Naive thymus-derived CD8-positive, alpha-beta T cell (primary cell): ENCODE measurements around the gene PSMD14. TPM values are rescaled to one million over a fixed set of nuclear protein-coding genes. Genes with fewer than 3 reads are reported as not detected.
"Not testable (repeated sequence)": the region's sequence is repeated elsewhere in the genome, so short reads cannot be mapped to it uniquely, and the experiment has no call there.

Experiments
- ATAC-seq, 2 donors: fragments of 150-1000 bp; cut with Tn5 transposase in 1 of 2; sonication (Bioruptor Pico), chemical (Tn5 transposase) in 1 of 2; 1 replicate in 1 of 2; 2 replicates in 1 of 2; pipeline ENCODE4 v1.10.0; 2021; ENCODE audit warnings: mild to moderate bottlenecking in 2 of 2, moderate library complexity in 2 of 2
- POLR2A ChIA-PET: fragments of 350-600 bp; sonication (Branson Sonifier 250); formaldehyde crosslinking; loops from one replicate; lab custom pipeline; 2021; ENCODE audit warnings: antibody characterized with exemption; lab: Charles Lee
- DNase-seq, 10 donors: peaks; one replicate each; pipeline versions ENCODE4 v3.0.0 to v3.0.0-alpha.2; 2020 to 2022
- H3K27ac Mint-ChIP-seq, 10 donors: one replicate each; pipeline ENCODE4 v1.8.0; 2020 to 2022; ENCODE audit warnings: mild to moderate bottlenecking in 10 of 10, mixed read lengths in 10 of 10, moderate library complexity in 4 of 10, inconsistent platforms in 1 of 10
- H3K27me3 Mint-ChIP-seq, 5 donors: one replicate each; pipeline ENCODE4 v1.8.0; 2021 to 2022; ENCODE audit warnings: mixed read lengths in 5 of 5
- H3K36me3 Mint-ChIP-seq, 3 donors: one replicate each; pipeline ENCODE4 v1.8.0; 2020 to 2022; ENCODE audit warnings: mixed read lengths in 3 of 3, mild to moderate bottlenecking in 2 of 3, inconsistent platforms in 1 of 3
- H3K4me1 Mint-ChIP-seq, 4 donors: one replicate each; pipeline ENCODE4 v1.8.0; 2021 to 2022; ENCODE audit warnings: mixed read lengths in 4 of 4
- H3K4me3 Mint-ChIP-seq, 10 donors: one replicate each; pipeline ENCODE4 v1.8.0; 2020 to 2022; ENCODE audit warnings: mild to moderate bottlenecking in 10 of 10, mixed read lengths in 10 of 10, moderate library complexity in 6 of 10, inconsistent platforms in 1 of 10
- H3K9me3 Mint-ChIP-seq, 9 donors: one replicate each; pipeline ENCODE4 v1.8.0; 2020 to 2022; ENCODE audit warnings: mixed read lengths in 9 of 9, mild to moderate bottlenecking in 3 of 9, inconsistent platforms in 1 of 9, moderate library complexity in 1 of 9
- polyA plus RNA-seq, 3 donors: library from polyadenylated mRNA; unstranded; fragments of 300-500 nt; fragmentation: Illumina TruSeq; gene quantifications; one replicate each; pipeline ENCODE4 v1.2.3, GENCODE V29; 2021
- total RNA-seq, 8 experiments: library from RNA in 2 of 8; stranded (reverse) in 2 of 8; gene quantifications; one replicate each; pipeline ENCODE4 v1.2.3 and lab custom pipeline; 2021 to 2026

Gene PSMD14
- total and polyA plus RNA-seq, 5 experiments from 2014 or later: 17.5 to 55.6 (median 44.0) TPM

- Mint-ChIP-seq H3K36me3 (peaks cover 14 to 50% (median 46%) of the 10 kb centered on the region in 3 donors), H3K4me3 (no peak overlapping the region), H3K27me3 (no peaks in the 10 kb centered on the region)
Measured at GRCh38 chr2:161343235-161343634, 35.0 kb downstream of the PSMD14 start.

GRCh38 chr2:161344692-161345091 lies 36.5 kb downstream of the PSMD14 start:
- DNase-seq: no peak
- POLR2A ChIA-PET: no interaction called here
- peaks cover 6 to 23% (median 22%) of the 10 kb centered on the region in 4 donors for H3K4me1 Mint-ChIP-seq
- no peaks in the 10 kb centered on the region for H3K27me3 Mint-ChIP-seq
- no peak overlapping the region for H3K27ac Mint-ChIP-seq
- H3K36me3 Mint-ChIP-seq: peaks cover 14 to 46% (median 38%) of the 10 kb centered on the region in 3 donors
- no peak overlapping the region for H3K4me3 Mint-ChIP-seq
- peaks cover 0 to 20% (median 9%) of the 10 kb centered on the region in 9 donors for H3K9me3 Mint-ChIP-seq
- ATAC-seq: no peak

More at GRCh38 chr2:161343235-161343634, 35.0 kb downstream of the PSMD14 start:
- Mint-ChIP-seq H3K27ac (no peak overlapping the region), H3K9me3 (peaks cover 0 to 20% (median 9%) of the 10 kb centered on the region in 9 donors), H3K4me1 (peaks cover 5 to 22% (median 18%) of the 10 kb centered on the region in 4 donors)
- DNase-seq (no peak), ATAC-seq (no peak)
- POLR2A ChIA-PET: no interaction called here

GRCh38 chr2:161351678-161352077 lies 43.5 kb downstream of the PSMD14 start:
- no peak overlapping the region for H3K27ac Mint-ChIP-seq
- peaks cover 12 to 53% (median 39%) of the 10 kb centered on the region in 4 donors for H3K4me1 Mint-ChIP-seq
- no peaks in the 10 kb centered on the region for H3K27me3 Mint-ChIP-seq
- H3K9me3 Mint-ChIP-seq: no peaks in the 10 kb centered on the region
- POLR2A ChIA-PET: interaction anchor here (0.9 kb wide), 1 partner anchor 10 kb away, joined by 3 read pairs; no protein-coding TSS in a partner anchor
- H3K36me3 Mint-ChIP-seq: peaks cover 0 to 11% (median 10%) of the 10 kb centered on the region in 3 donors
- H3K4me3 Mint-ChIP-seq: no peak overlapping the region
- ATAC-seq: no peak
- no peak for DNase-seq

- Mint-ChIP-seq H3K4me1 (peaks cover 12 to 57% (median 35%) of the 10 kb centered on the region in 4 donors), H3K9me3 (no peaks in the 10 kb centered on the region), H3K4me3 (no peak overlapping the region), H3K27me3 (no peaks in the 10 kb centered on the region), H3K36me3 (peaks cover 0 to 6% (median 6%) of the 10 kb centered on the region in 3 donors), H3K27ac (peak overlapping the region in 3 of 10 donors; percentile 18 to 38 (median 25))
- DNase-seq (no peak), ATAC-seq (no peak)
- POLR2A ChIA-PET: no interaction called here
Measured at GRCh38 chr2:161352719-161353118, 44.5 kb downstream of the PSMD14 start.

- Mint-ChIP-seq H3K27ac (peak overlapping the region in 1 of 10 donors; percentile 51), H3K4me1 (peaks cover 12 to 57% (median 35%) of the 10 kb centered on the region in 4 donors), H3K9me3 (no peaks in the 10 kb centered on the region), H3K4me3 (no peak overlapping the region), H3K27me3 (no peaks in the 10 kb centered on the region), H3K36me3 (peaks cover 0 to 11% (median 5%) of the 10 kb centered on the region in 3 donors)
- POLR2A ChIA-PET: no interaction called here
- ATAC-seq (no peak), DNase-seq (no peak)
Measured at GRCh38 chr2:161353543-161353942, 45.3 kb downstream of the PSMD14 start.

GRCh38 chr2:161354106-161354505 lies 45.9 kb downstream of the PSMD14 start:
- no peaks in the 10 kb centered on the region for H3K27me3 Mint-ChIP-seq
- peak overlapping the region in 1 of 10 donors; percentile 51 for H3K27ac Mint-ChIP-seq
- peaks cover 0 to 12% (median 5%) of the 10 kb centered on the region in 3 donors for H3K36me3 Mint-ChIP-seq
- no peak for ATAC-seq
- no peak for DNase-seq
- POLR2A ChIA-PET: no interaction called here
- H3K9me3 Mint-ChIP-seq: no peaks in the 10 kb centered on the region
- H3K4me1 Mint-ChIP-seq: peaks cover 12 to 53% (median 32%) of the 10 kb centered on the region in 4 donors
- H3K4me3 Mint-ChIP-seq: no peak overlapping the region

- Mint-ChIP-seq H3K9me3 (peaks cover 0 to 8% (median 0%) of the 10 kb centered on the region in 9 donors), H3K4me3 (no peak overlapping the region), H3K4me1 (peaks cover 8 to 46% (median 26%) of the 10 kb centered on the region in 4 donors), H3K36me3 (peaks cover 0 to 15% (median 10%) of the 10 kb centered on the region in 3 donors), H3K27me3 (no peaks in the 10 kb centered on the region), H3K27ac (no peak overlapping the region)
- DNase-seq (no peak), ATAC-seq (no peak)
- POLR2A ChIA-PET: no interaction called here
Measured at GRCh38 chr2:161355106-161355505, 46.9 kb downstream of the PSMD14 start.

- peaks cover under 1 to 19% (median 16%) of the 10 kb centered on the region in 3 donors for H3K36me3 Mint-ChIP-seq
- peaks cover 0 to 13% (median 0%) of the 10 kb centered on the region in 9 donors for H3K9me3 Mint-ChIP-seq
- no peak overlapping the region for H3K27ac Mint-ChIP-seq
- no peak overlapping the region for H3K4me3 Mint-ChIP-seq
- no peak for DNase-seq
- no peak for ATAC-seq
- no peaks in the 10 kb centered on the region for H3K27me3 Mint-ChIP-seq
- POLR2A ChIA-PET: no interaction called here
- H3K4me1 Mint-ChIP-seq: peaks cover 6 to 41% (median 22%) of the 10 kb centered on the region in 4 donors
Measured at GRCh38 chr2:161355983-161356382, 47.8 kb downstream of the PSMD14 start.

GRCh38 chr2:161357097-161357496 lies 48.9 kb downstream of the PSMD14 start:
- Mint-ChIP-seq H3K36me3 (peaks cover 11 to 24% (median 16%) of the 10 kb centered on the region in 3 donors), H3K4me1 (peaks cover 2 to 35% (median 12%) of the 10 kb centered on the region in 4 donors), H3K4me3 (no peak overlapping the region), H3K27ac (no peak overlapping the region), H3K27me3 (no peaks in the 10 kb centered on the region), H3K9me3 (peaks cover 0 to 25% (median 7%) of the 10 kb centered on the region in 9 donors)
- POLR2A ChIA-PET: no interaction called here
- ATAC-seq: no peak
- DNase-seq: no peak

GRCh38 chr2:161358838-161359237 lies 50.6 kb downstream of the PSMD14 start:
- Mint-ChIP-seq H3K27me3 (no peaks in the 10 kb centered on the region), H3K4me1 (peaks cover 0 to 22% (median 4%) of the 10 kb centered on the region in 4 donors), H3K36me3 (peaks cover 18 to 32% (median 29%) of the 10 kb centered on the region in 3 donors), H3K4me3 (no peak overlapping the region), H3K9me3 (peaks cover 0 to 41% (median 10%) of the 10 kb centered on the region in 9 donors), H3K27ac (no peak overlapping the region)
- ATAC-seq (no peak), DNase-seq (no peak)
- POLR2A ChIA-PET: no interaction called here

GRCh38 chr2:161360095-161360654 lies 52.0 kb downstream of the PSMD14 start:
- DNase-seq, ATAC-seq, H3K27ac Mint-ChIP-seq, H3K27me3 Mint-ChIP-seq, H3K4me3 Mint-ChIP-seq, POLR2A ChIA-PET: not testable (repeated sequence)
- H3K36me3 Mint-ChIP-seq: peaks cover 18 to 32% (median 30%) of the 10 kb centered on the region in 3 donors
- H3K4me1 Mint-ChIP-seq: peaks cover 2 to 17% (median 7%) of the 10 kb centered on the region in 4 donors
- peaks cover 0 to 45% (median 10%) of the 10 kb centered on the region in 9 donors for H3K9me3 Mint-ChIP-seq

GRCh38 chr2:161362568-161363166 lies 54.4 kb downstream of the PSMD14 start:
- peaks cover 0 to 11% (median 2%) of the 10 kb centered on the region in 4 donors for H3K4me1 Mint-ChIP-seq
- H3K27me3 Mint-ChIP-seq: no peaks in the 10 kb centered on the region
- peaks cover 22 to 41% (median 34%) of the 10 kb centered on the region in 3 donors for H3K36me3 Mint-ChIP-seq
- peaks cover 0 to 45% (median 10%) of the 10 kb centered on the region in 9 donors for H3K9me3 Mint-ChIP-seq
- POLR2A ChIA-PET: no interaction called here
- H3K4me3 Mint-ChIP-seq: no peak overlapping the region
- ATAC-seq: no peak
- no peak for DNase-seq
- H3K27ac Mint-ChIP-seq: peak overlapping the region in 1 of 10 donors; percentile 7

- Mint-ChIP-seq H3K36me3 (peaks cover 15 to 51% (median 32%) of the 10 kb centered on the region in 3 donors), H3K9me3 (peaks cover 0 to 15% (median 3%) of the 10 kb centered on the region in 9 donors), H3K4me1 (peaks cover 0 to 11% (median 1%) of the 10 kb centered on the region in 4 donors), H3K4me3 (no peak overlapping the region), H3K27ac (no peak overlapping the region), H3K27me3 (no peaks in the 10 kb centered on the region)
- ATAC-seq (no peak), DNase-seq (no peak)
- POLR2A ChIA-PET: no interaction called here
Measured at GRCh38 chr2:161367675-161368074, 59.5 kb downstream of the PSMD14 start.
